GM10266 (cell line): ENCODE results near the gene GATA2.

Experiments used
- DNase-seq: peaks from one replicate; pipeline ENCODE4 v3.0.0; 2012; ENCODE audit errors: extremely low spot score
- CTCF ChIP-seq: IDR thresholded peaks from 2 replicates; pipeline ENCODE4 v1.5.1; 2012; ENCODE audit warnings: mild to moderate bottlenecking, low read depth; ENCODE audit not compliant: control insufficient read depth, insufficient read depth; ENCODE audit errors: missing control alignments

The GATA2 gene

GRCh38 chr3:128478576-128479506 is 14.2 kb downstream of the GATA2 start:
- no peak for TF ChIP-seq CTCF
- no peak for DNase-seq

- DNase-seq = no peak
- TF ChIP-seq CTCF = no peak
These were observed 16.3 kb downstream of the GATA2 start for GRCh38 chr3:128476659-128477058.

GRCh38 chr3:128475355-128475754 is 17.6 kb downstream of the GATA2 start:
- TF ChIP-seq CTCF = no peak

GRCh38 chr3:128473737-128474136 is 19.3 kb downstream of the GATA2 start:
- no peak for TF ChIP-seq CTCF
- no peak for DNase-seq

More at GRCh38 chr3:128475355-128475754, 17.6 kb downstream of the GATA2 start:
- DNase-seq = no peak

GRCh38 chr3:128473180-128473519 is 19.9 kb downstream of the GATA2 start:
- no peak for DNase-seq

GRCh38 chr3:128472449-128473179 is 20.4 kb downstream of the GATA2 start:
- TF ChIP-seq CTCF = no peak
- no peak for DNase-seq

More at GRCh38 chr3:128473180-128473519, 19.9 kb downstream of the GATA2 start:
- TF ChIP-seq CTCF = no peak

- no peak for DNase-seq
These were observed 21.3 kb downstream of the GATA2 start for GRCh38 chr3:128471720-128472119.

More at GRCh38 chr3:128471720-128472119, 21.3 kb downstream of the GATA2 start:
- no peak for TF ChIP-seq CTCF
